DMS 273 (cell line): ENCODE results near the gene LMNA.
"Not testable (repeated sequence)": the region's sequence is repeated elsewhere in the genome, so short reads cannot be mapped to it uniquely, and the experiment has no call there.

Experiments used
- DNase-seq: peaks from one replicate; lab custom pipeline; 2025; ENCODE audit not compliant: unreplicated experiment; lab: John Stamatoyannopoulos, UW

Gene LMNA

DNA sequence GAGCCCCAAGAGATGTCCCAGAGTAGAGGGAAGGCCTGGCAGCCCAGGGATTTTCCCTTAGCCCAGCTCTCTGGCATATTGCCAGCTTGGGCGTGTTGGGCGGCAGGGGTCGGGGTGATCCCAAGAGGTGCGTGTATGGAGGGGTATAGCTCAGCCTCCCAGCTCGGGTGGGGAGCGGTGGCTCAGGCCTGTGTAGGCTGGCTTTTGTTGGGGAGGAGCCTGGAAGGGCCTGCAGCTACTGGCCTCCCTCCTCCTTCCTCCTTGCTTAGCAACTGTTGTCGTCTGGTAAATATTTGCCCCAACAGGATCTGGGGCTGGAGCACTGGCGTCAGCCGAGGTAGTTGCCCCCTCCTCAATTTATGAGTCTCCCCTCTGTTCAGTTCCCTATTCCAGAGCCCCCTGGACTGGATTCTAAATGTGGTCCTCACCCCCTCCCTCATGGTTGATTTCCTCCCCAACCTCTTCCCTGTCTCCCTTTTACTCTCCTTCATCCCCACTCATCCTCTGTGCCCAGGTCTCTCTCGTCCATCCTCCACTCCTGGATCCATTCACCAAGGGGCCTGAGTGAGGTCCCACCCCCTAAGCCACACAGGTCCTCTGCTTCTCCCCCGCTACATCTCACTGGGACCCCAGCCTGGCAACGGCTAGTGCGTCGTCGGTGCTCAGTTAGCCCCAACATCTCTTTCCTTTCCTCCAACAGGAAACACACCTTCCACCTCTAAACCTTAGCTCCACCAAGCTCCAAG is 10.3 kb upstream of the LMNA start:
- DNase-seq = peak; percentile 68

DNA sequence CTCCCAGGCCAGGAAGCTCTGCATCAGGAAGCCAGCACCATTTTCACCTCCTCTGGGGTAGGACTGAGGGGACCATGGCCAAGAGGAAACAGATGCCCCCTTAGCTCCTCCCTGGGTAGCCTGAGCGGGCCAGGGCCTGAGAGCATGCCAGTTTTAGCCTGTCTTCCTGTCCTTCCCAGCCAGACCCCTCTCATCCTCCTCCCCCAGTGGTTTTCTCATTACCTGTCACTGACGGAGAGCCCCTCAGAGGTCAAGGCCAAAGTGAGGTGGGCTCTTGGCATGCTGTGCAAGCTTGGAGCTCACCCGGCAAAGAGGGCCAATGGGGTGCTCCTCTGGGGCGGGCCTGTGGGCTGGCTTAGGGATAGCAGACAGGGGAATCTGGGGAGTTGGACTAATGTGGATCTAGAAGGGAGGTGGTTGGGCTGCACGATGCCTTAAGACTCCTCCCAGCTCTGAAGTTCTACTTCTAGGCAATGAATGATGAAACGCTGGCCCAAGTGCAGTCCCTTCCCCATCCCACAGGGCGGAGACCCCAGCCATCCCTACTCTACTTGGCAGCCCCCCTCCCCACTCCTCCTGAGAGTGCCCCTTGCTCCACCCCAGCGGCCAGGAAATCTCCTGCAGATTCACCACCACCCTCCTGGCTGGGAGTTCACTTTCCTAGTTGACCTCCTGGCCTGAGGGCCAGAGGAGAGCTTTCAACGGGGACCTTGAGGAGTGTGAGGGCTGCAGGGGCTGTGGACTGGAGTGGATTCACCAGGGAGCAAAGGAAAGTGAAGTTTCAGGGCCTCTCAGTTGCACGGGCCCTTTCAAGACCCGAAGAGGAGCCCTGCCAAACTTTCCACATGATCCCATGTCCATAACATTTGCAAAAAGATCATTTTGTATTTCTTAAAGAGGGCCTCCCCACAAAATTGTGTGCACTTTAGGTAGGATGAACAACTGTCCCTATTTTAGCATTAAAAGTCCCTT is 9.4 kb upstream of the LMNA start:
- DNase-seq = no peak

DNA sequence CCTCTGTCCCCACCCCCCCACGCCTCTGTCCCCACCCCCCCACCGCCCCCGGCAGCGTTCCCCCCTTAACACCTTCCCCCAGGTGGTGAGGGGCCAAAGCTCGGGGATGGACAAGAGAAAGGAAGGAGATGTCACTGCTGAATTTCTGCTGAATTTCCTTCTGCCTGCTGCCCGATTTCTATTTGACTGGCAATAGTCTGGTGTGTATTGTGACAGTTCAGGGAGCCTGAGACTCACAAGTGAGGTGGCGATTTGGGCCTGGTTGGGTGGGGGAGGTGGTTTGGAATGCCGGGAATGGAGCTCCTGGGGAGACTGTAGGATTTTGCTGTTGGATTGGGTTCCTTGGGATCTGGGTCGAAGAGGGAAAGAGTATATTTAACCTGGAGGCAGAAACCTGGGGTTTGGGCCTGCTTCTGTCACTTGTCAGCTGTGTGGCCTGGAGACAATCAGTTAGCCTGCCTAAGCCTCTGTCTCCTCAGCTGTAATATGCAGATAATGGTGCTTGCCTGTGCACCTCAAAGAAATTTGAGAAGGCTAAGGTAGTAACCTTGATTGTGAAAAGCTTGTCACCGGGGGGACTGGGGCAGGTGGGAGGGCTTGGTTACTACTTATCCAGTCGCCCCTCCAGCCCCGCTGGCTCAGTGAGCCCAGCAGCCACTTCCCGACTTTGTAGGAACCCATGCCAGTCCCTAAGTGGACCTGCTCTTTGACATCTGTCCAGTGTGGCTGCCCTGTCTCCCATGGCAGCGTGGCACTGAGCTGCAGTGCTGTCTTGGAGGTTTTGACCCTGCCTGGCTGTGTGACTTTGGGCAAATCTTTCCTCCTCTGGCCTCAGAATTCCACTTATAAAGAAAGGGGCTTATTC is 7.7 kb upstream of the LMNA start:
- peak; percentile 59 for DNase-seq

DNA sequence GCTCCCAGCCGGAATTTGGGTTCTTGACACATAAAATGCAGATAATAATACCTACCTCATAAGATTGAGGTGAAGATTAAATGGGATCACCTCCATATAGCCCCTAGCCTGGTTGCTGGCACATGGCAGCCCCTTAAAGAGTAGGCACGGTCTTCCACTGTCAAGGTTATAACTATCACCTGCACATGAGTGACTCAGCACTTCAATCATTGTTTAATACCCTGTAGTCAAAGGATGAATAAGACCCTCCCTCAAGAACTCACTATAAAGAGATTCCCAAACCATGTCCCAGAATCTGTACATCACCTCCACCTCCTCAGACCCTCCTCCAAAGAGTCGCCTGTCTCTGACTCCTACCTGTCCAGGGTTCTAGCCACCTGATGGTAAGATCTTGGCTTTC is 6.5 kb upstream of the LMNA start:
- no peak for DNase-seq

DNA sequence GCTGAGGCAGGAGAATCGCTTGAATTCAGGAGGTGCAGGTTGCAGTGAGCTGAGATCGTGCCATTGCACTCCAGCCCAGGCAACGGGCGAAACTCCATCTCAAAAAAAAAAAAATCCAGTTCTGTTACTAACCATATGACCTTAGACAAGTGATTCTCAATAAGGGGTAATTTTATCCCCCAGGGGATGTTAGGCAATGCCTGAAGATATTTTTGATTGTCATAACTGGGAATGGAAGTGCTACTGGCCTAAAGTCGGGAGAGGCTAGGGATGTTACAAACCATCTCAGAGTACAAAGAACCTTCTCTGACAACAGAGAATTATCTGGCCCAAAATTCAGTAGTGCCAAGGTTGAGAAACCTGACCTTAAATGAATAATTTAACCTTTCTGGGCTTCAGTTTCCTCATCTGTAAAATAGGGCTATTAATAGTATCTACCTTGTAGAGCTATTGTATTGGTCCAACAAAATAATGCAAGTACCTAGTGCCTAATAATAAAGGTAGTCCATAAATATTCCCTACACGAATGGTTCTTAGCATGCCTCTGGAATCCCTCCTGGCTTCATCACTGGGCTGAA is 5.8 kb upstream of the LMNA start:
- DNase-seq = no peak

DNA sequence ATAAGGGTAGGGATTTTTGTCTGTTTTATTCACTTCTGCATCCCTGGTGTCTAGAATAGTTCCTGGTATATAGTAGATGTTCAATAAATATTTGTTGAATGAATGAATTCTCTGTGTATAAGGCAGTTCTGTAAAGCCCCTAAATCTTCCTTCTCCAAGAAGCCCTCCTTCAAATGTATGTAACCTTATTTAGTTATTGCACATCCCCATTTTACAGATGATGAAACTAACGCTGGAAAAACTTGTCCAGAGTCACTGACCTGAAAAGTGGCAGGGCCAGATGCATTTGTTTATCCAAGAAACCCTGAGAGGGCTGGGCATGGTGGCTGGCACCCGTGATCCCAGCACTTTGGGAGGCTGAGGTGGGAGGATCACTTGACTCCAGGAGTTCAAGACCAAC is 4.3 kb upstream of the LMNA start:
- DNase-seq = no peak

DNA sequence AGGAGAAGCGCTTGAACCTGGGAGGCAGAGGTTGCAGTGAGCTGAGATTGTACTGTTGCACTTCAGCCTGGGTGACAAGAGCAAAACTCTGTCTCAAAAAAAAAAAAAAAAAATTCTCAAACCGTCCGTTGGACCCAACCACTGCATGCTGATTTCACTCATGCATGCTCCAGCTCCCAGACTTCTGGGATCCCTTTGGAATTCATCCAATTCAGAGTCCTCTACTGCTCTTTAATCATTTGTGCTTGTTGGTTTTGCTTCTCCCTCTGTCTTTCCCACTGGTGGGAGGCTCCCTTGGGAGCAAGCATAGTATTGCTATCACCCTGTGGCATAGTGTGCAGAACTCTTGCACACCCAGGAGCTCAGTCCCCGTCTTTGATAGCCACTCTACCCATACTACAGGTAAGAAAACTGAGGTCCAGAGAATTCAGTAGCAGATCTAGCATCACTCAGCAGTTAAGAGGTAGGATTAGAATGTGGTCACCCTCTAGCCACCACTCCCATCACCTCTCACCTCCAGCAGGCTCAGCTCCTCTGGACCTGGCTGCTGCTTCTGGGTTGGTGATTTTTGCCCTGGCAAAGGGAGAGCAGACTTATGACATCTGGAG is 3.1 kb upstream of the LMNA start:
- DNase-seq = no peak

DNA sequence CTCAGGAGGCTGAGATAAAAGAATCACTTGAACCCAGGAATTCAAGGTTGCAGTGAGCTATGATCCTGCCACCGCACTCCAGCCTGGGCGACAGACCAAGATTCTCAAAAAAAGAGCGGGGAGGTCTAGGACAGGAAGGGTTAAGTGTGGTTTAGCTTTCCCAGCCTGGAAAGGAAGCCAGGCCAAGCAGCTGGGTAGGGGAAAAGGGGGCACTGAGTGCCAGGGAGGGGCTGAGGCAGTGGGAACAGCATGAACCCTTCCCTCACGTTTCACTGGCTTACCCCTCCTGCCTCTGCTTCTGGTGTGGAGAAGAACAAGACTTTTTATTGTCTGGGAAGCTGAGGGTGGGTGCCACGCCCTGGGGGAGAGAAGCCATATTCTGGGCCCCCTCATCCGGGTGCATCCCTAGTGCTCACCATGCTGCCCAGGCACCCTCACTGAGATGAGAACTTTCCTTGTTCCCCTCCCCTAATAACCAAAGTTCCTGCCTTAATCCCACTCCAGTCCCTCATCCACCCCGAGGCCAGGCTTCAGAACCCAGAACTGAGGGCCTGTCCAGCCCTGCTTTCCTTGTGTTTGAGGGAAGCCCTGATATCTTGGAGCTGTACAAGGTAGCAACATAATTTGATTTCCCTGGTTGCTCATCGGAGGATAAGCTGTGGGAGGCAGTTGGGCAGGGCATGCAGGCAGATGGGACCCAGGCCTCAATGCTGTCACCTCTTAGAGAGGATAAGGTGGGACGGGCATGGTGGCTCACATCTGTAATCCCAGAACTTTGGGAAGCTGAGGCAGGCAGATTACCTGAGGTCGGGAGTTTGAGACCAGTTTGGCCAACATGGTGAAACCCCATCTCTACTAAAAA is 2.0 kb upstream of the LMNA start:
- DNase-seq = no peak

DNA sequence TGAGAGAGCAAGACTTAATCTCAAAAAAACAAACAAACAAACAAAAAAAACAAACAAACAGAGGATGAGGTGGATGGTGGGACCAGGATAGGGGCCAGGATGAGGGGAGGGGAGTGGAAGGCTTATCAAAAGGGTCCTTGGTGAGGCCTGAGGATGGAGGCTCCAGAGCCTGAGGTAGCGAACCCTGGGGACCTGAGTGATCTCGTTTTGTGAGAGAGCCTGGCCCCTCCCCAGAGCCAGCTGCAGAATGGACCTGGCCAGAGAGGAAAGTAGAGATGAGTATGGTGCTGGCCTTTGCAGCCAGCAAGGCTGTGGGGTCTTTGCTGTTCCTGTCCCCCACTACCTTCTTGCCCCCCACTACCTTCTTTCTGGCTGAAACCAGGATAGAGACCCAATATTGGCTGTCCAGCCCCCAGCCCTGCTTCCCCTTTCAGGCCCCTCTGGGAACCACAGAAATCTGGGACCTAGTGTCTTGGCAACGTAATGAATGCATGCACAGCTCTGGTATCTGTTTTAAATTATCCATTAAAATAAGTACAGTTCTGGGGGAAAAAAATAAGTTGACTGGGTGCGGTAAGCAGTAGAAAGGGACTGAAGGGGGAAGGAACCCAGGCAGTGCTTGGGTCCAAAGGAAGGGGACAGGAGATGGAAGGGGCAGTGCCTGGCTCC is 1.1 kb upstream of the LMNA start:
- no peak for DNase-seq

DNA sequence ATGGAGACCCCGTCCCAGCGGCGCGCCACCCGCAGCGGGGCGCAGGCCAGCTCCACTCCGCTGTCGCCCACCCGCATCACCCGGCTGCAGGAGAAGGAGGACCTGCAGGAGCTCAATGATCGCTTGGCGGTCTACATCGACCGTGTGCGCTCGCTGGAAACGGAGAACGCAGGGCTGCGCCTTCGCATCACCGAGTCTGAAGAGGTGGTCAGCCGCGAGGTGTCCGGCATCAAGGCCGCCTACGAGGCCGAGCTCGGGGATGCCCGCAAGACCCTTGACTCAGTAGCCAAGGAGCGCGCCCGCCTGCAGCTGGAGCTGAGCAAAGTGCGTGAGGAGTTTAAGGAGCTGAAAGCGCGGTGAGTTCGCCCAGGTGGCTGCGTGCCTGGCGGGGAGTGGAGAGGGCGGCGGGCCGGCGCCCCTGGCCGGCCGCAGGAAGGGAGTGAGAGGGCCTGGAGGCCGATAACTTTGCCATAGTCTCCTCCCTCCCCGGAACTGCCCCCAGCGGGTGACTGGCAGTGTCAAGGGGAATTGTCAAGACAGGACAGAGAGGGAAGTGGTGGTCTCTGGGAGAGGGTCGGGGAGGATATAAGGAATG is 505 bp downstream of the LMNA start:
- DNase-seq = peak; percentile 60

DNA sequence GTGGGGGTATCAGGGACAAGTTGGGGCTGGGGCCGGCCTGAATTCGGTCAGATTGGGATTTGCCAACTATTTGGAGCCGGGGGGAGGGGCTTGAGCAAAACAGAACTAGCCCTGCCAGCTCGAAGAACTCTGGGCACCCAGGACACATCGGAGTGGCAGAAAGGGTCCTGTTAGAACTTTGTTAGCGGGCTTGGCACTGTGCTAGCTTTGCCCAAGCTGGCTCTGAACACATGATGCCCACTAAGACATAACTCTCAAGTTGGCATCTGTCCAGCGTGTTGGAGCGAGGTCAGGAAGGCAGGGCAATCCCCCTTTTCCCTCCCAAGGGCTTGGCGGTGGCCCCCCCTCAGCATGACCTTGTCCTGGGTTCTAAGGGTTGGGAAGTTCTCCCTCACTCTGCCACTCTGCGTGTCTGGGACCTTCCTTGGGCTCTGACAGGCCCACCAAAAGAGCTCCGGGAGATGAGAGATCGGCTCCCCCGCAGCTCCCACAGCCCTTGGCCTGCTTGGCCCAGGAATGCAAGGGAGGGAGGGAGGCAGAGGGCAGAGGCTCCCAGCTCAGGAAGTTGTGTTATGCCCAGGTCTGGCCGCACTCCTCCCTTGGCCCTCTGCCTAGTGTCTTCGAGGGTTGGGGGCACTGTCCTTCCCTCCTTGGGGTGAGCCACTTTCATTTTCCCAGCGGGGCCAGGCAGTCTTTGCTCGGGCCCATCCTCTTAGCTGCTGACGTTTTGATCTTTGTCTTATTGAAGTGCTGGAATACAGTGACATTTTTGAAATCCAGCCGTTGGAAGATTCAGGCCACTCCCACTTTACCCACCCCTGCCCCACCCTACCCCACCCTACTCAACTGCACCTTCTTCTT is 1.2 kb downstream of the LMNA start:
- DNase-seq = peak; percentile 69

DNA sequence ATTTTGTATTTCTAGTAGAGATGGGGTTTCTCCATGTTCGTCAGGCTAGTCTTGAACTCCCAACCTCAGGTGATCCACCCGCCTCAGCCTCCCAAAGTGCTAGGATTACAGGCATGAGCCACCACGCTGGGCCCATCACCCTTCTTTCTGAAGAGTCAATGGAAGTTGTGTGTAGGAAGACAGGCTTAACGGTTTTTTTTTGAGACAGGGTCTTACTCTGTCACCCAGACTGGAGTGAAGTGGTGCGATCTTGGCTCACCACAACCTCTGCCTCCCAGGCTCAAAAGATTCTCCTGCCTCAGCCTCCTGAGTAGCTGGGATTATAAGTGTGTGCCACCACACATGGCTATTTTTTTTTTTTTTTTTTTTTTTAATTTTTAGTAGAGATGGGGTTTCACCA is 2.2 kb downstream of the LMNA start:
- DNase-seq = not testable (repeated sequence)

DNA sequence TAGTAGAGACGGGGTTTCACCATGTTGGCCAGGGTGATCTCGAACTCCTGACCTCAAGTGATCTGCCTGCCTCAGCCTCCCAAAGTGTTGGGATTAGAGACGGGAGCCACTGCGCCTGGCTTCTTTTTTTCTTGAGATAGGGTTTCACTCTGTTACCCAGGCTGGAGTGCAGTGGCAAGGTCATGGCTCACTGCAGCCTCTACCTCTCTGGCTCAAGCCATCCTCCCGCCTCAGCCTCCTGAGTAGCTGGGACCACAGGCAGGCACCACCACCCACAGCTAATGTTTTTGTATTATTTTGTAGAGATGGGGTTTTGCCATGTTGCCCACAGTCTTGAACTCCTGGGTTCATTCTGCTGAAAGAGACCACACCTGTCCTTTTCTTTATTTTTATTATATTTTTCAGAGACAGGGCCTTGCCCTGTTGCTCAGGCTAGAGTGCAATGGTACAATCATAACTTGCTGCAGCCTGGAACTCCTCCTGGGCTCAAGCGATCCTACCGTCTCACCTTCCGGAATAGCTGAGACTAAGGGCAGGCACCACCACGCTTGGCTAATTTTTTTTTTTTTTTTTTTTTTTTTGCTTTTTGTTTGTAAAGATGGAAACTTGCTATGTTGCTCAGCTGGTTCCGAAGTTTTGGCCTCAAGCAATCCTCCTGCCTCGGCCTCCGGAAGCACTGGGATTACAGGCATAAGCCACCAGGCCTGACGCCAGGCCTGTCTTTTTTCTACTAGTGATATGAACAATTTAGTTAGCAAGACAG is 3.1 kb downstream of the LMNA start:
- DNase-seq = no peak

DNA sequence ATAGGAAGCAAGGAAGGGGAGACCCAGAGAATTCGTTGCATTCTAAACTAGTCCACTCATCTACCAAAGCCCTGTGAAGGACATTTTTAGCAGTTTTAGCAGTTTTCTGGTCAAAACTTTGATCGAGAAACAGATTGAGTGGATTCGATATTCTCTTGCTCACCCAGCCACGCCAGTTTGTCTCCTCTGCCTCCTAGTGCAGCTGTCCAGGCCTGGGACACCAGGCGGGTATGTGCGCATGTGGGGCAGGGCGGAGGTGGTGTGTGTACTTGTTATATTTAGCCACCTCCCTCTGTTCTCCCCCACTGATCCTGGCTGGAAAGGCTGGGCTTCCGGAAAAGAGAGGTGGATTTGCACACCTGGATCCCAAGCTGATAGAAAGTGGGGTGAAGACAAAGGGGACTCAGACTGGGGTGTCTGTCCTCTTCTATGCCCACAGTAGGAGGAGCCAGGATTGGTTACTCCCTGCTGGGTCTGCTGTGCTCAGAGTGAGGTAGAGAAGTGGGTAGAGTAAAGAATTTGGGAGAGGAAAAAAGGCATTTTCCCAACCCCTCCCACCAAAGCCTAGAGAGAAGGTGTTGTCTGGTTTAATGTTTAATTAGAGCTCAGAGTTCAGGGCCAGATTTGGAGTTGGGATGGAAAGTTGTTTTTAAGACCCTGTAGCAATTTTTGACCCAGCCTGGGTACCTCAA is 3.8 kb downstream of the LMNA start:
- peak; percentile 79 for DNase-seq

DNA sequence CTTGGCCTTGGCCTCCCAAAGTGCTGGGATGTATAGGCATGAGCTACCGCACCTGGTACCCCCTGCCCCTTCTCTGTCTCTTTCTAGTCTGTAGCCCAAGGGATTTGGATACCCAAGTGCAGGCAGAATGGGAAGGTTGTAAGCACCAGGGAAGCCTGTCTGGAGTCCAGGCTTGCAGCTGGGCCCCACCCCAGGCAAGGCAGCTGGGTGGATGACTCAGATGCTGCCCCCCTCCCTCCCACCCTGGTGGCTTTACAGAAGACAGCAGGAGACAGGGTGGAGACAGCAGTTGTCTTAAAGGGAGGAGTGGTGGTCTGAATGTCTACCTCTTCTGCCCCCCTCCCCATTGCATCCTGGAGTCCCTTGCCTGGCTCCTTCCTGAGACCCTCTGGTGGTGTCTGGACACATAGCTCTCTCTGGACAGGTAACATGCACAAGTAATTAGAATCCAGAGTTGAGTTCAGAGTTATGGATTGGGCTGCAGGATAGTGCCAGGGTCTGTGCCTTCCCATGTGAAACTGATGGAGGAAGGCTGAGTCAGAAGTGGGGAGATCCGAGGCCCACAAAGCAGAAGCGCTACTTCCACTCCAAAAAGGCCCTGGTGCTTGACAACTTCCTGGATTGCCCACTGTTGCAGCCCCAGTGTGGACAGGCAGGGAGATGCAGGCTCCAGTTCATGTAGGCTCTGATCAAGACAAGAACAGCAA is 5.1 kb downstream of the LMNA start:
- DNase-seq = peak; percentile 78

DNA sequence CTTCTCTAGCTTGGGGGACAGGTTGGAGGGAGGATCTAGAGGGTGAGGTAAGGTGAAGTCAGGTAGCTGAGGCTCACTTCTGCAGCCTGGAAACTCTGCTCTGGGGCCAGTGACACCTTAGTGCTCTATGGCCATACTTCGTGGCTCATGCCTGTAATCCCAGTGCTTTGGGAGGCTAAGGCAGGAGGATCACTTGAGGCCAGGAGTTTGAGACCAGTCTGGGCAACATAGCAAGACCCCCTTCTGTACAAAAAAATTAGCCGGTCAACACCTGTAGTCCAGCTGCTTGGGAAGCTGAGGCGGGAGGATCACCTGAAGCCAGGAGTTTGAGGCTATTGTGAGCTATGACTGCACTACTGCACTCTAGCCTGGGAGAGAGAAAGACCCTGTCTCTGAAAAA is 5.8 kb downstream of the LMNA start:
- DNase-seq = no peak
